Measurements from ENCODE around the gene PTPRN.
"Not testable (repeated sequence)": the region's sequence is repeated elsewhere in the genome, so short reads cannot be mapped to it uniquely, and the experiment has no call there.

Gene PTPRN

GRCh38 chr2:219272995-219273394, 36.2 kb downstream of the PTPRN start:
- H3K4me3 ChIP-seq (ENCODE audit: low read depth in 1 of 5, low read length in 5 of 5), result no peak overlapping the region
- peaks cover 2 to 6% (median 3%) of the 10 kb centered on the region in 5 donors for H3K4me1 ChIP-seq (ENCODE audit: control insufficient read depth in 5 of 5, insufficient read depth in 5 of 5, low read length in 5 of 5)
- no peak overlapping the region for H3K27ac ChIP-seq (ENCODE audit: low read depth, low read length)
- H3K9ac ChIP-seq (ENCODE audit: low read length in 5 of 5), result no peak overlapping the region
- peaks cover 0 to 5% (median 2%) of the 10 kb centered on the region in 5 donors for H3K27me3 ChIP-seq (ENCODE audit: control insufficient read depth in 5 of 5, insufficient read depth in 4 of 5, low read length in 5 of 5)
- no peaks in the 10 kb centered on the region for H3K9me3 ChIP-seq (ENCODE audit: control insufficient read depth in 5 of 5, low read length in 5 of 5)
- no peaks in the 10 kb centered on the region for H3K36me3 ChIP-seq (ENCODE audit: control insufficient read depth in 5 of 5, insufficient read depth in 5 of 5, low read length in 5 of 5)

- H3K27ac ChIP-seq (ENCODE audit: low read depth, low read length), result no peak overlapping the region
- no peak overlapping the region for H3K4me3 ChIP-seq (ENCODE audit: low read depth in 1 of 5, low read length in 5 of 5)
- no peaks in the 10 kb centered on the region for H3K4me1 ChIP-seq (ENCODE audit: control insufficient read depth in 5 of 5, insufficient read depth in 5 of 5, low read length in 5 of 5)
- no peaks in the 10 kb centered on the region for H3K36me3 ChIP-seq (ENCODE audit: control insufficient read depth in 5 of 5, insufficient read depth in 5 of 5, low read length in 5 of 5)
- H3K9me3 ChIP-seq (ENCODE audit: control insufficient read depth in 5 of 5, low read length in 5 of 5), result no peaks in the 10 kb centered on the region
- no peak overlapping the region for H3K9ac ChIP-seq (ENCODE audit: low read length in 5 of 5)
- peaks cover 0 to 5% (median 2%) of the 10 kb centered on the region in 5 donors for H3K27me3 ChIP-seq (ENCODE audit: control insufficient read depth in 5 of 5, insufficient read depth in 4 of 5, low read length in 5 of 5)
These were observed 36.8 kb downstream of the PTPRN start for GRCh38 chr2:219272356-219272755.

DNA sequence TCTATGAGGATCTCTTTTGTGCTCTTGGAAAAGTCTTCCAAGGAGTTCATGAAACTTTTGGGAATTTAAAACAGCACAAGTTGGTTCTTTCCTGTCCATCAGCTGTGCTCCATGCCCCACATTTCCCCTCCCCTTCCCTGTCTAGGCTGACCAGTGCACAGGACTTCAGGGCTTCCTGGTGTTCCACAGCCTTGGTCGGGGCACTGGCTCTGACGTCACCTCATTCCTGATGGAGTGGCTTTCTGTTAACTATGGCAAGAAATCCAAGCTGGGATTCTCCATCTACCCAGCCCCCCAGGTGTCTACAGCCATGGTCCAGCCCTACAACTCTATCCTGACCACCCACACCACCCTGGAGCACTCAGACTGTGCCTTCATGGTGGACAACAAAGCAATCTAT, 38.2 kb downstream of the PTPRN start:
- Histone ChIP-seq H3K4me3 (ENCODE audit: low read depth in 1 of 5, low read length in 5 of 5) (no peak overlapping the region), H3K27me3 (ENCODE audit: control insufficient read depth in 5 of 5, insufficient read depth in 4 of 5, low read length in 5 of 5) (peaks cover 0 to 5% (median 2%) of the 10 kb centered on the region in 5 donors), H3K27ac (ENCODE audit: low read depth, low read length) (no peak overlapping the region), H3K9me3 (ENCODE audit: control insufficient read depth in 5 of 5, low read length in 5 of 5) (no peaks in the 10 kb centered on the region), H3K4me1 (ENCODE audit: control insufficient read depth in 5 of 5, insufficient read depth in 5 of 5, low read length in 5 of 5) (no peaks in the 10 kb centered on the region), H3K9ac (ENCODE audit: low read length in 5 of 5) (no peak overlapping the region), H3K36me3 (ENCODE audit: control insufficient read depth in 5 of 5, insufficient read depth in 5 of 5, low read length in 5 of 5) (no peaks in the 10 kb centered on the region)

DNA sequence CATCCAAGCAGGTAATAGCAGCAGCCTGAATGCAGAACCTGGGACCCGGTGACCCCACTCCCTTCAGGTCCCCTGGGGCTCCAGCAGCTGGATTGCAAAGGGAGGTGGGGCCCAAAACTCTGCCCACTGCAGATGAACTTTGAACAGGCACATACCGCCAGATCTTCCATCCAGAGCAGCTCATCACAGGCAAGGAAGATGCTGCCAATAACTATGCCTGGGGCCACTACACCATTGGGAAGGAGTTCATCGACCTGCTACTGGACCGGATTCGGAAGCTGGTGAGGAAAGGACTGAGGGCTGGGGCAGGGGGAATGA, 39.2 kb downstream of the PTPRN start:
- Histone ChIP-seq H3K27ac (ENCODE audit: low read depth, low read length) (no peak overlapping the region), H3K9ac (ENCODE audit: low read length in 5 of 5) (no peak overlapping the region), H3K9me3 (ENCODE audit: control insufficient read depth in 5 of 5, low read length in 5 of 5) (no peaks in the 10 kb centered on the region), H3K27me3 (ENCODE audit: control insufficient read depth in 5 of 5, insufficient read depth in 4 of 5, low read length in 5 of 5) (peaks cover 0 to 5% (median 2%) of the 10 kb centered on the region in 5 donors), H3K36me3 (ENCODE audit: control insufficient read depth in 5 of 5, insufficient read depth in 5 of 5, low read length in 5 of 5) (no peaks in the 10 kb centered on the region), H3K4me1 (ENCODE audit: control insufficient read depth in 5 of 5, insufficient read depth in 5 of 5, low read length in 5 of 5) (no peaks in the 10 kb centered on the region), H3K4me3 (ENCODE audit: low read depth in 1 of 5, low read length in 5 of 5) (no peak overlapping the region)

- Histone ChIP-seq H3K27ac (ENCODE audit: low read depth, low read length) (no peak overlapping the region), H3K9ac (ENCODE audit: low read length in 5 of 5) (no peak overlapping the region), H3K4me3 (ENCODE audit: low read depth in 1 of 5, low read length in 5 of 5) (no peak overlapping the region), H3K4me1 (ENCODE audit: control insufficient read depth in 5 of 5, insufficient read depth in 5 of 5, low read length in 5 of 5) (no peaks in the 10 kb centered on the region), H3K27me3 (ENCODE audit: control insufficient read depth in 5 of 5, insufficient read depth in 4 of 5, low read length in 5 of 5) (peaks cover 0 to 5% (median 2%) of the 10 kb centered on the region in 5 donors), H3K9me3 (ENCODE audit: control insufficient read depth in 5 of 5, low read length in 5 of 5) (no peaks in the 10 kb centered on the region), H3K36me3 (ENCODE audit: control insufficient read depth in 5 of 5, insufficient read depth in 5 of 5, low read length in 5 of 5) (no peaks in the 10 kb centered on the region)
These were observed 39.7 kb downstream of the PTPRN start for GRCh38 chr2:219269362-219270054.

GRCh38 chr2:219268294-219268693, 40.9 kb downstream of the PTPRN start:
- no peak overlapping the region for H3K27ac ChIP-seq (ENCODE audit: low read depth, low read length)
- no peaks in the 10 kb centered on the region for H3K9me3 ChIP-seq (ENCODE audit: control insufficient read depth in 5 of 5, low read length in 5 of 5)
- peaks cover 0 to 4% (median 2%) of the 10 kb centered on the region in 5 donors for H3K27me3 ChIP-seq (ENCODE audit: control insufficient read depth in 5 of 5, insufficient read depth in 4 of 5, low read length in 5 of 5)
- no peaks in the 10 kb centered on the region for H3K4me1 ChIP-seq (ENCODE audit: control insufficient read depth in 5 of 5, insufficient read depth in 5 of 5, low read length in 5 of 5)
- H3K36me3 ChIP-seq (ENCODE audit: control insufficient read depth in 5 of 5, insufficient read depth in 5 of 5, low read length in 5 of 5), result no peaks in the 10 kb centered on the region
- no peak overlapping the region for H3K9ac ChIP-seq (ENCODE audit: low read length in 5 of 5)
- H3K4me3 ChIP-seq (ENCODE audit: low read depth in 1 of 5, low read length in 5 of 5), result no peak overlapping the region

GRCh38 chr2:219266886-219267285, 42.3 kb downstream of the PTPRN start:
- H3K9me3 ChIP-seq (ENCODE audit: control insufficient read depth in 5 of 5, low read length in 5 of 5), result no peaks in the 10 kb centered on the region
- H3K36me3 ChIP-seq (ENCODE audit: control insufficient read depth in 5 of 5, insufficient read depth in 5 of 5, low read length in 5 of 5), result no peaks in the 10 kb centered on the region
- H3K9ac ChIP-seq (ENCODE audit: low read length in 5 of 5), result no peak overlapping the region
- no peak overlapping the region for H3K27ac ChIP-seq (ENCODE audit: low read depth, low read length)
- no peaks in the 10 kb centered on the region for H3K4me1 ChIP-seq (ENCODE audit: control insufficient read depth in 5 of 5, insufficient read depth in 5 of 5, low read length in 5 of 5)
- peaks cover 0 to 4% (median 2%) of the 10 kb centered on the region in 5 donors for H3K27me3 ChIP-seq (ENCODE audit: control insufficient read depth in 5 of 5, insufficient read depth in 4 of 5, low read length in 5 of 5)
- no peak overlapping the region for H3K4me3 ChIP-seq (ENCODE audit: low read depth in 1 of 5, low read length in 5 of 5)

- no peaks in the 10 kb centered on the region for H3K36me3 ChIP-seq (ENCODE audit: control insufficient read depth in 5 of 5, insufficient read depth in 5 of 5, low read length in 5 of 5)
- H3K9me3 ChIP-seq (ENCODE audit: control insufficient read depth in 5 of 5, low read length in 5 of 5), result no peaks in the 10 kb centered on the region
- H3K9ac ChIP-seq (ENCODE audit: low read length in 5 of 5), result no peak overlapping the region
- H3K27me3 ChIP-seq (ENCODE audit: control insufficient read depth in 5 of 5, insufficient read depth in 4 of 5, low read length in 5 of 5), result peaks cover 3 to 8% (median 4%) of the 10 kb centered on the region in 5 donors
- no peak overlapping the region for H3K4me3 ChIP-seq (ENCODE audit: low read depth in 1 of 5, low read length in 5 of 5)
- H3K27ac ChIP-seq (ENCODE audit: low read depth, low read length), result no peak overlapping the region
- no peaks in the 10 kb centered on the region for H3K4me1 ChIP-seq (ENCODE audit: control insufficient read depth in 5 of 5, insufficient read depth in 5 of 5, low read length in 5 of 5)
These were observed 43.0 kb downstream of the PTPRN start for GRCh38 chr2:219266232-219266631.

DNA sequence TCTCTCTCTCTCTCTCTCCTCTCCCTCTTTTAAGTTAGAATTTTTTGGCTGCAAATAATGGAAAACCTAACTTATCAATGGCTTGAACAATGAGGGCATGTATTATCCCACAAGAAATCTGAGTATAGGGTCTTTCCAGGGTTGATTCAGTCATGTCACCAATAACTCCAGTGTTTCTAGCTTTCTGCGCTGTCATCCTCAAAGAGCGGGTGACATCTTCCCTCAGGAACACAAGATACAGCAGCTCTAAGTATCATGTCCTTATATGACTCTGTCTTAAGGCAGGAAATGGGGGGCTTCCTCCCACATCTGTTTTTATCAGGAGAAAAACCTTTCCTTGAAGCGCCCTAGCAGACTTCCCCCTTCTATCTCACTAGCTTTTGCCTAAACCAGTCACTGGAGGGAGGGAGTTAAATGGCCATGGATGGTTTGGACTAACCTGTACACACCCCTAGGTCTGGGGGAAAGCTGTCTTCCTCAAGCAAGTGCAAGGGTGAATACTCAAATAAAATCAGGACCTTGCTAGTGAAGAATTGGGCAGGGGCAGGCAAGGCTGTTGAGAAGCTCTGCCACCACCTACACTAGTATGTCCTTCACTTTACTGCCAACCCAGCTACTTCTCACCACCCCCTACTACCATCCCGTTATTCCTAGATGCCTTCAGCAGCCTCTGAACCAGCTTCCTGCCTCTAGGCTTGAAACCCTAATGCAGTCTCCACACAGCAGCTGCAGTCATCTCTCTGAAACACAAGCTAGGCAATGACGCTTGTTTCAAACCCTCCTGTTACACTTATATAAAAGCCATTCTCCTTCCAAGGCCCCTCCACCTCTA, 48.0 kb downstream of the PTPRN start:
- no peak overlapping the region for H3K4me3 ChIP-seq (ENCODE audit: low read depth in 1 of 5, low read length in 5 of 5)
- no peaks in the 10 kb centered on the region for H3K9me3 ChIP-seq (ENCODE audit: control insufficient read depth in 5 of 5, low read length in 5 of 5)
- no peaks in the 10 kb centered on the region for H3K36me3 ChIP-seq (ENCODE audit: control insufficient read depth in 5 of 5, insufficient read depth in 5 of 5, low read length in 5 of 5)
- H3K27ac ChIP-seq (ENCODE audit: low read depth, low read length), result no peak overlapping the region
- no peak overlapping the region for H3K9ac ChIP-seq (ENCODE audit: low read length in 5 of 5)
- no peaks in the 10 kb centered on the region for H3K4me1 ChIP-seq (ENCODE audit: control insufficient read depth in 5 of 5, insufficient read depth in 5 of 5, low read length in 5 of 5)
- peaks cover 4 to 18% (median 15%) of the 10 kb centered on the region in 5 donors for H3K27me3 ChIP-seq (ENCODE audit: control insufficient read depth in 5 of 5, insufficient read depth in 4 of 5, low read length in 5 of 5)

DNA sequence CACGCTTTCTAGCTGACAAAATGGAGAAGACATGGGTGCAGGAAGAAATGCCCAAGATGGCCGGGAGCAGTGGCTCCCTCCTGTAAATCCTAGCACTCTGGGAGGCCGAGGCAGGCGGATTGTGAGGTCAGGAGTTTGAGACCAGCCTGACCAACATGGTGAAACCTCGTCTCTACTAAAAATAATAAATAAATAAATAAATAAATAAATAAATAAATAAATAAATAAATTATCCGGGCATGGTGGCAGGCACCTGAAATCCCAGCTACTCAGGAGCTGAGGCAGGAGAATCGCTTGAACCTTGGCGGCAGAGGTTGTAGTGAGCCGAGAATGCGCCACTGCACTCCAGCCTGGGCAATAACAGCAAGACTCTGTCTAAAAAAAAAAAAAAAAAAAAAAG, 50.3 kb downstream of the PTPRN start:
- H3K27ac ChIP-seq (ENCODE audit: low read depth, low read length); H3K9ac ChIP-seq (ENCODE audit: low read length in 5 of 5); H3K4me3 ChIP-seq (ENCODE audit: low read depth in 1 of 5, low read length in 5 of 5); H3K9me3 ChIP-seq (ENCODE audit: control insufficient read depth in 5 of 5, low read length in 5 of 5); H3K36me3 ChIP-seq (ENCODE audit: control insufficient read depth in 5 of 5, insufficient read depth in 5 of 5, low read length in 5 of 5): not testable (repeated sequence)
- Histone ChIP-seq H3K27me3 (ENCODE audit: control insufficient read depth in 5 of 5, insufficient read depth in 4 of 5, low read length in 5 of 5) (peaks cover 12 to 34% (median 30%) of the 10 kb centered on the region in 5 donors), H3K4me1 (ENCODE audit: control insufficient read depth in 5 of 5, insufficient read depth in 5 of 5, low read length in 5 of 5) (peaks cover 0 to 12% (median 9%) of the 10 kb centered on the region in 5 donors)

Data from subcutaneous abdominal adipose tissue (tissue), 5 donors.